Mucosa of descending colon (tissue), 3 donors: ENCODE results near the gene AANAT. TPM values are rescaled to one million over a fixed set of nuclear protein-coding genes. Genes with fewer than 3 reads are reported as not detected.
A peak's percentile ranks its signal among the peaks of the same experiment; 100 is the strongest.

ENCODE experiments used
- ATAC-seq: fragments of 200-7000 bp; cut with Tn5 transposase; one replicate; pipeline ENCODE4 v1.9.1; 2020; ENCODE audit warnings: mild to moderate bottlenecking, moderate library complexity
- DNase-seq, 3 donors: peaks; one replicate each; pipeline ENCODE4 v3.0.0-alpha.2; 2020
- H3K36me3 ChIP-seq: fragments of 200-600 bp; one replicate; pipeline ENCODE4 v1.8.0; 2021; ENCODE audit warnings: low read depth, mild to moderate bottlenecking
- H3K4me1 ChIP-seq: fragments of 200-600 bp; one replicate; pipeline ENCODE4 v1.8.0; 2021; ENCODE audit warnings: low read depth, mild to moderate bottlenecking
- H3K4me3 ChIP-seq: fragments of 200-600 bp; one replicate; pipeline ENCODE4 v1.8.0; 2021; ENCODE audit warnings: mild to moderate bottlenecking
- H3K9me3 ChIP-seq: fragments of 200-600 bp; one replicate; pipeline ENCODE4 v1.8.0; 2021; ENCODE audit warnings: mild to moderate bottlenecking
- intact Hi-C, 2 donors: fragments of 100-400 bp; cut with DNase I in 1 of 2; cut with micrococcal nuclease in 1 of 2; formaldehyde crosslinking; loops; one replicate each; pipeline versions ENCODE4 v1.11.0 to v1.11.1; 2022; cut with DNase I, micrococcal nuclease
- total RNA-seq, 3 donors: library from RNA; stranded (reverse); fragmentation: NEBNext Ultra II Directional in 2 of 3; extraction: Animal tissue kit (Norgen Biotek cat#: 25700) in 2 of 3; gene quantifications; one replicate each; pipeline versions ENCODE4 v1.2.1 to v1.2.4, GENCODE V29; 2021 to 2023
- TF ChIP-seq, protein P1 (sequence below): fragments of 200-600 bp; IDR thresholded peaks from one replicate; pipeline ENCODE4 v1.8.0; 2022; ENCODE audit warnings: antibody characterized with exemption, mild to moderate bottlenecking
- donor health status: DM: no; HTN: no; CAD: no; lungs with moderate emphysema.
- donor health status: DM: no; HTN: no; CAD: no.
- donor health status: DM: no; HTN: yes; CAD: no.

Gene AANAT
- total RNA-seq, 3 donors from 2014 or later, result not detected

GRCh38 chr17:76497979-76498875 is 30.8 kb downstream of the AANAT start:
- intact Hi-C loops, result no loop called here
- no peaks in the 10 kb centered on the region for H3K9me3 ChIP-seq
- DNase-seq (peak; percentile 59 to 82 (median 74)), ATAC-seq (peak; percentile 28)
- H3K36me3 ChIP-seq, result no peaks in the 10 kb centered on the region
- H3K4me1 ChIP-seq, result peaks cover 43% of the 10 kb centered on the region
- H3K4me3 ChIP-seq, result no peak overlapping the region
- TF ChIP-seq, protein P1, sequence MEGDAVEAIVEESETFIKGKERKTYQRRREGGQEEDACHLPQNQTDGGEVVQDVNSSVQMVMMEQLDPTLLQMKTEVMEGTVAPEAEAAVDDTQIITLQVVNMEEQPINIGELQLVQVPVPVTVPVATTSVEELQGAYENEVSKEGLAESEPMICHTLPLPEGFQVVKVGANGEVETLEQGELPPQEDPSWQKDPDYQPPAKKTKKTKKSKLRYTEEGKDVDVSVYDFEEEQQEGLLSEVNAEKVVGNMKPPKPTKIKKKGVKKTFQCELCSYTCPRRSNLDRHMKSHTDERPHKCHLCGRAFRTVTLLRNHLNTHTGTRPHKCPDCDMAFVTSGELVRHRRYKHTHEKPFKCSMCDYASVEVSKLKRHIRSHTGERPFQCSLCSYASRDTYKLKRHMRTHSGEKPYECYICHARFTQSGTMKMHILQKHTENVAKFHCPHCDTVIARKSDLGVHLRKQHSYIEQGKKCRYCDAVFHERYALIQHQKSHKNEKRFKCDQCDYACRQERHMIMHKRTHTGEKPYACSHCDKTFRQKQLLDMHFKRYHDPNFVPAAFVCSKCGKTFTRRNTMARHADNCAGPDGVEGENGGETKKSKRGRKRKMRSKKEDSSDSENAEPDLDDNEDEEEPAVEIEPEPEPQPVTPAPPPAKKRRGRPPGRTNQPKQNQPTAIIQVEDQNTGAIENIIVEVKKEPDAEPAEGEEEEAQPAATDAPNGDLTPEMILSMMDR, result no peak

- intact Hi-C loops, result no loop called here
Measured at GRCh38 chr17:76498876-76499251, 31.5 kb downstream of the AANAT start.

GRCh38 chr17:76499267-76499667 is 31.9 kb downstream of the AANAT start:
- DNase-seq, result no peak
- TF ChIP-seq, protein P1, result no peak
- intact Hi-C loops, result no loop called here
- Histone ChIP-seq H3K4me3 (no peak overlapping the region), H3K36me3 (no peaks in the 10 kb centered on the region), H3K9me3 (no peaks in the 10 kb centered on the region), H3K4me1 (peaks cover 35% of the 10 kb centered on the region)
- no peak for ATAC-seq

More at GRCh38 chr17:76498876-76499251, 31.5 kb downstream of the AANAT start:
- peaks cover 36% of the 10 kb centered on the region for H3K4me1 ChIP-seq
- H3K9me3 ChIP-seq, result no peaks in the 10 kb centered on the region
- H3K36me3 ChIP-seq, result no peaks in the 10 kb centered on the region
- ATAC-seq, result no peak
- DNase-seq, result no peak
- TF ChIP-seq, protein P1, result no peak
- no peak overlapping the region for H3K4me3 ChIP-seq

DNA sequence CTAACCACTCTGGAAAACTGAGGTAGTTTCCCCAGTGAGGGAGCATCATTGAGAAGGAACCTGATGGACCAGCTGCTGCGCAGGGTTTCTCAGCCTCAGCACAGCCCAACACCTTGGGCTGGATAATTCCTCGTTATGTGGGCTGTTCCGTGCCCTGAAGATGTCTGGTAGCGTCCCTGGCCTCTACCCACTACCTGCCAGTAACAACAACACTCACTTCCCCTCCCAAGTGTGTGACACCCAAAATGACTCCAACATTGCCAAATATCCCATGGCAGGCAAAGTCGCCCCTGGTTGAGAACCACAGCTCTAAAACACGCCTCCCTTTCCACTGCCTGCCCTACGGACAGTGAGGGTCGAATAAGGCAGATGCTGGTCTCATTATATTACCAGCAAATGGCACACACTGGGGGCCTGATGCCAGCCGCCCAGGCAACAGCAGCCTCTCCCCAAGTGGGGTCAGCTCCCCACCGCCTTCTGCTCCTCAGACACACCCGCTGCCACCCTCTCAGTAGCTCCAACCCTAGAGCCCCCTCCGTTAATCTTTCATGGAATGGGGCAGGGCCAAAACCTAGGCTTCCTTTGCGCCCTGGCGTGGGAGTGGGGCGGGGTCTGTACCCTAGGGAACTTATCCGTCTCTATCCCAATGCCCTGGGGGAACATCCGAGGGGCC is 32.8 kb downstream of the AANAT start:
- Histone ChIP-seq H3K4me3 (peak overlapping the region; percentile 40), H3K9me3 (no peaks in the 10 kb centered on the region), H3K4me1 (peaks cover 35% of the 10 kb centered on the region), H3K36me3 (no peaks in the 10 kb centered on the region)
- intact Hi-C loops, result no loop called here
- DNase-seq (no peak), ATAC-seq (no peak)
- TF ChIP-seq, protein P1, result no peak

DNA sequence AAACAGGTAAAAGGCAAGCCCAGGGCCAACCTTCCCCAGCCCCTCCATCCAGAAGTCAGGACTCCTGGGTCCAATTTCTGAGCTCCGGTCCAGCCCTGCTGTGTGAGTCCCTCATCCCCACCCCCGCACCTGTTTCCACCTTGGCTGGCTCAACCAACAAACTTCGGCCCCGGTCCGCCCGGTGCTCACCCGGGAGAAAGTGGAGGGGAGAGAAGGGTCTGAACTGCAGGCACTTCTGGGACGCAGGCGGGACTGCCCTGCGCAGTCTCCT is 33.3 kb downstream of the AANAT start:
- intact Hi-C loops, result no loop called here
- Histone ChIP-seq H3K9me3 (no peaks in the 10 kb centered on the region), H3K36me3 (no peaks in the 10 kb centered on the region), H3K4me3 (peak overlapping the region; percentile 40), H3K4me1 (peaks cover 35% of the 10 kb centered on the region)
- peak in 1 of 3 donors; percentile 66 for DNase-seq
- peak; percentile 31 for ATAC-seq
- TF ChIP-seq, protein P1, result no peak
